GM18508 (cell line): ENCODE data around the gene CUL5.
A peak's percentile ranks its signal among the peaks of the same experiment; 100 is the strongest.
"Not testable (repeated sequence)": the region's sequence is repeated elsewhere in the genome, so short reads cannot be mapped to it uniquely, and the experiment has no call there.

Experiments
- ATAC-seq: cut with Tn5 transposase; IDR thresholded peaks from one replicate; pipeline ENCODE4 v1.9.1; 2021; ENCODE audit warnings: moderate number of reproducible peaks; ENCODE audit not compliant: insufficient read depth, unreplicated experiment

The CUL5 gene

DNA sequence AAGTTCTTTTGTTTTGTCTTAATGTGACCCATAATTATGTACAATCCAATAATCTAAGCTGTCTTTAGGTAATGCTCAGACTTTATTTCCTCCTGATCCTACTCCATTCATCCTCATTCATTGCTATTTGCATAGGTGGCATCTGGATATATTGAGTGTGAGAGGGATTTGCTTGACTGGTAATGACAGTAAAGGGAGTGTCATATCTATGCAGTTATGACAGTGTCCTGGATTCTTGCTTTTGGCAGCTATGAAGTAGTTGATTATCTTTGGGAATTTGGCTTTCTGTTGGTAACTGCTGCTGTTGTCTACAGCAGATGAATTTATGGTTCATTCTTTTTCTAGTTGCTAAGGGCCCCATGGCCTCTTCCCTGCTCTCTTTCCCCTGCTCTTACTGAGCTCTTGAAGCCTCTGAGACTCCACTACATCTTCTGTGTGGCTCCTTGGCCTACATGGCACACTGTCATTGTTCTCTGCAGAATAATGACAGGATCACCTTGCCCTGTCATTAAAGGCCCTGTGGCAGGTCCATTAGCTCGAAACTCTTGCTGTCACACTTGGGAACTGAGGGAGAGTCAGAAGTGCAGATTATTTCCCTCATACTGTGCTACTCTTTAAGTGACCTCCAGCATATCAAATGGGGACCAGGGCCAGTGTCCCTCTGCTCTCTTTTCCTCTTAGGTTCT is 92.5 kb downstream of the CUL5 start:
- ATAC-seq, result no peak

GRCh38 chr11:108111126-108111525 is 102.4 kb downstream of the CUL5 start:
- no peak for ATAC-seq

DNA sequence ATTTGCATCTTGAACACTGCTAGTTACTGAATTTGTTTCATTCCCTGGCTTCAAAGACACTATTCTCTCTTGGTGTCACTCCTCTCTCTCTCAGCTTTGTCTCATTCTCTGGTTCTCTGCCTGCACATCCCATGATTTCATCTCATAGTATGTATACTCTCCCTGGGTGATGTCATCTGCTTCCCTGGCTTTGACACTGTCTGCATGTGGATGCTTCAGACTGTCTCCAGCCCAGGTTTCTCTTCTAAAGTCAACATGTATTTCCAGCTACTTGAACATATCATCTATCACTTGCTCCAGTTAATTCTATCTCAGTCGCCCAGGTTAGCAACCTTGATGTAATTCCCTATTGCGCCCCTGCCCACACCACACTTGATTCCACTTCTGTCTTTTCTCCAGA is 103.4 kb downstream of the CUL5 start:
- ATAC-seq, result no peak

GRCh38 chr11:108115500-108116140 is 106.9 kb downstream of the CUL5 start:
- ATAC-seq, result no peak

DNA sequence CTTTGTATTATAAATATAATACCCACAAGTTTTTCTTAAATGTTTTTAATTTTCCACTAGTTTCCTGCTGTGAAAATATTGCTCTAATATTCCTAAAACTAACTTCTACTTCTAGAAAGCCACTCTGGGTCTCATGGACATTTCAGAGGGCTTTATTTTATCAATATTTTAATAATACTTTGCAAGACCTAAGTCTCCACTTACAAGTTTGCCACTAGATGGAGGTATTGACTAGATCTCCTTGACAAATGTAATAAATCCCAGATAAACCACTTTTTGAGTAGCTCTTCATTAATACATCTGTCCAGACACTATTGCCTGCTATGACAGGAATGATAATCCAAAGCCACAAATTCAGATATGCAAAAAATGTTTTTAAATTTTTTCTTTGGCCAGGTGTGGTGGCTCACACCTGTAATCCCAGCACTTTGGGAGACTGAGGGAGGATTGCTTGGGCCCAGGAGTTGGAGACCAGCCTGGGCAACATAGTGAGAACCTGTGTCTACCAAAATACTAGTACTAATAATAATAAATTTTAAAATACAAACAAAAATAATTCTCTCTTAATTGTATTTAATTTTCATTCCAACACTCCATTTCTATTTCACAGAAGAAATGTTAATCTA is 109.2 kb downstream of the CUL5 start:
- no peak for ATAC-seq

DNA sequence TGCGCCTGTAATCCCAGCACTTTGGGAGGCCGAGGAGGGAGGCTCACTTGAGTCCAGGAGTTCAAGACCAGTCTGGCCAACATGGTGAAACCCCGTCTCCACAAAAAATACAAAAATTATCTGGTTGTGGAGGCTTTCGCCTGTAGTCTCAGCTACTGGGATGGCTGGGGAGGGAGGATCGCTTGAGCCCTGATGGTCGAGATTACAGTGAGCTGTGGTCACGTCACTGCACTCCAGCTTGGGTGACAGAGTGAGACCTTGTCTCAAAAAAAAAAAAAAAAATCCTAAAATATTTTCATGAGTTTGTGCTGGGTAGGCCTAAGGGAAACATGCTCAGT is 112.2 kb downstream of the CUL5 start:
- not testable (repeated sequence) for ATAC-seq

GRCh38 chr11:108121274-108122155 is 112.8 kb downstream of the CUL5 start, which contains the start of gene ACAT1:
Gene ACAT1 (plus strand): TSS chr11:108121567. CDS start chr11:108121607, 40 bp downstream.
- peak; percentile 83 for ATAC-seq

GRCh38 chr11:108122166-108122628 is 113.5 kb downstream of the CUL5 start:
- ATAC-seq, result no peak

DNA sequence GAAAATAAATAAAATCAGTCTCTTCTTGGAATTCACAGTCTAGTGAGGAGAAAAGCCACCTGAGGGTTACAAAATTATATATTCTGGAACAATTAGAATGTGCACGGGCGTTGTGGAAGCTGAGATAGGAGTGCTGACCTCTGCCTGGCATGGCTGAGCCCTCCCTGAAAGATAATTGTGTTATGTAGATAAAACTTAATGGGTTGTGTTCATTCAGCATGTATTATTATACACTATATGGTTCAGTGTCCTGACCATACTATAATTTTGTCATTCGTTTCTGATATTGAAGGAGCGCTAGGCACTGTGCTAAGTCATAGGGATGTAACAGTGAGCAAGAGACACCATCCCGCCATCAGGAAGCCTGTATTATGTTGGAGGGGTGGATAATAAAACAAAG is 116.4 kb downstream of the CUL5 start:
- ATAC-seq, result no peak

DNA sequence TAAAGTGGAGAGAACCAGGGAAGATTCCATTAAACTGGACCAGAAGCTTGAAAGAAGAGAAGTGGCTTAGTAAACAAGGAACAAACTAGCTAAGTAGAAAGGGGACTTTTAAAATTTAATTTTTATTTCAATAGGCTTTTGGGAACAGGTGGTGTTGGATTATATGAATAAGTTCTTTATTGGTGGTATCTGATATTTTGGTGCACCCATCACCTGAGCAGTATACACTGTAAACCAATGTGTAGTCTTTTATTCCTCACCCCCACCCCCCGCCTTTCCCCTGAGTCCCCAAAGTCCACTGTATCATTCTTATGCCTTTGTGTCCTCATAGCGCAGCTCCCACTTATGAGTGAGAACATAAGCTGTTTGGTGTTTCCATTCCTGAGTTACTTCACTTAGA is 120.1 kb downstream of the CUL5 start:
- no peak for ATAC-seq

- ATAC-seq, result no peak
Observed at GRCh38 chr11:108131993-108132392, 123.3 kb downstream of the CUL5 start.

GRCh38 chr11:108132993-108133538 is 124.4 kb downstream of the CUL5 start:
- ATAC-seq, result not testable (repeated sequence)

- ATAC-seq, result no peak
Observed at GRCh38 chr11:108135845-108136544, 127.3 kb downstream of the CUL5 start.

GRCh38 chr11:108137212-108137611 is 128.5 kb downstream of the CUL5 start:
- ATAC-seq, result no peak

DNA sequence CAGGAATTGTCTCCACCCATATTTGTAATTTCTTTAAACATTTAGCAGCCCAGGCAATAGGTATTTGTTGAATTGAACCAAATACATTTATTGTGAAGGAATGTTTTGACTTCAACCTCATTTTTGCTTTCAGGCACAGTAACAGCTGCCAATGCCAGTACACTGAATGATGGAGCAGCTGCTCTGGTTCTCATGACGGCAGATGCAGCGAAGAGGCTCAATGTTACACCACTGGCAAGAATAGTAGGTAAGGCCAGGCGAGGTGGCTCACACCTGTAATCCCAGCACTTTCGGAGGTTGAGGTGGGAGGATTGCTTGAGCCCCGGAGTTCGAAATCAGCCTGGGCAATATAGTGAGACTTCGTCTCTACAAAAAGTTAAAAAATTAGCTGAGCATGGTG is 133.6 kb downstream of the CUL5 start:
- no peak for ATAC-seq

GRCh38 chr11:108144615-108145014 is 135.9 kb downstream of the CUL5 start:
- no peak for ATAC-seq

DNA sequence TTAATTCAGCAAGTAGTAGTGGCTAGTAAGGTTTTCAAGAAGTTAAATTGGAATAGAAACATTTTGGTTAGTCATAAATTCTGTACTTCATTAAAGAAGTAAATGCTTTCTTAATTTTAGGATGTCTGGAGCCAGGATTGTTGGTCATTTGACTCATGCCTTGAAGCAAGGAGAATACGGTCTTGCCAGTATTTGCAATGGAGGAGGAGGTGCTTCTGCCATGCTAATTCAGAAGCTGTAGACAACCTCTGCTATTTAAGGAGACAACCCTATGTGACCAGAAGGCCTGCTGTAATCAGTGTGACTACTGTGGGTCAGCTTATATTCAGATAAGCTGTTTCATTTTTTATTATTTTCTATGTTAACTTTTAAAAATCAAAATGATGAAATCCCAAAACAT is 138.5 kb downstream of the CUL5 start:
- ATAC-seq, result no peak

DNA sequence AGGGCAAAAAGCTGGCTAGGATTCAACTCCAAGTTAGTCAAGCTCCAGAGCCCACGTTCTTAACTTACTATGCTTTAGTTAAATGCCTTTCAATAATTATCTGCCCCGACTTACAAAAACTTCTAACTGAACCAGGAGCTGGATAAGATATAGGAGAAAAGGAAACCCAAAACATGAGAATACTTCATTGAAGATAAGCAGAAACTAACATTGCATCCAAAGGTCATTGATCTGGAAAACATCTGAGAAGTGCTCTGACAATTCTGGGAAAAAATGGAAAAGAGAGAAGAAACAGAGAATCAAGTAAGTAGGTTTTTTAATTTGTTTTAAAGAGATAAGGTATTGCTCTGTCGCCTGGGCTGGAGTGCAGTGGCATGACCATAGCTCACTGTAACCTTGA is 139.9 kb downstream of the CUL5 start:
- no peak for ATAC-seq

GRCh38 chr11:108154591-108154990 is 145.9 kb downstream of the CUL5 start:
- no peak for ATAC-seq
